Measurements from ENCODE around the gene HHIPL1. TPM values are rescaled to one million over a fixed set of nuclear protein-coding genes. Genes with fewer than 3 reads are reported as not detected.
A peak's percentile ranks its signal among the peaks of the same experiment; 100 is the strongest.

Gene HHIPL1
- polyA plus RNA-seq (2013, experiment 1 of 2) = 1.9 TPM
- 1.9 TPM for polyA plus RNA-seq (2013, experiment 2 of 2)

DNA sequence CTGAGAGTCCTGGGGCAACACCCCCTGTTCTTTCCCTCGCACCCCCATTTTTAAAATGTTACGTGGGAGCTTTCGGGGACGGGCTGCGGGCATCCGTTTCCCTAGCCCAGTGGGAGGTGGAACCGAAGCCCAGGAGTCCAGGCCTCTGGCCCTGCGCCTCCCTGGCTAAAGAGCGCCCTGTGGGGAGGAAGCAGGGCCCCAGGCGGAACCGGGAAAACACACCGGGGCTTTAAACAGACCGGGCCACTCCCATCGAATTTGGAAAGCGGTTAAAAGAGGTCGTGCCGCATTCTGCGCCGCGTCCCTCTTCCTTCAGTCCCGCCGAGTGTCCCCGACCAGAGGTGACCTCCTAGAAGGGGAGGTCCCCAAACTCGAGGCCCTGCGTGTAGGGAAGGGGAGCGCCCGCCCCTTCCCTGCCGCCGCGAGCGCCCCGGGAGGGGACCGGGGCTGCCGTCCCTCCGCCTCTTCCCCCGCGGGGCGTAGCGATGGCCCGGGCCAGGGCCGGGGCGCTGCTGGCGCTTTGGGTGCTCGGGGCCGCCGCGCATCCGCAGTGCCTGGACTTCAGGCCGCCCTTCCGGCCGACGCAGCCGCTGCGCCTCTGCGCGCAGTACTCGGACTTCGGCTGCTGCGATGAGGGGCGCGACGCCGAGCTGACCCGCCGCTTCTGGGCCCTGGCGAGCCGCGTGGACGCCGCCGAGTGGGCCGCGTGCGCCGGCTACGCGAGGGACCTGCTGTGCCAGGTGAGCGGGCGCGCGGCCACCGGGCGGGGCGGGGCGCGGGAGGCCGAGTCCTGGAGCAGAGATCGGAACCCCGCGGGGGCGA is at the start of gene HHIPL1:
Gene HHIPL1 (plus strand): TSS at position 407 of the 822 bp plus-strand sequence. CDS start 79 bp downstream, at position 486.
- Histone ChIP-seq H3K9me3 (ENCODE audit: control insufficient read depth, low read length) (no peaks in the 10 kb centered on the region), H3K4me3 (ENCODE audit: extremely low read depth, insufficient read depth, low read length, poor library complexity, severe bottlenecking) (peak within 1 kb of the TSS; percentile 22), H3K27ac (ENCODE audit: low read depth, low read length, severe bottlenecking) (no peak within 1 kb of the TSS), H3K36me3 (ENCODE audit: control insufficient read depth, insufficient read depth, low read length) (no peaks in the 10 kb centered on the region), H3K4me1 (ENCODE audit: control insufficient read depth, insufficient read depth, low read length, poor library complexity, severe bottlenecking) (no peaks in the 10 kb centered on the region)
- WGBS, 2 experiments (ENCODE audit: insufficient coverage in 2 of 2) = 8 to 9% methylated on average over 77 to 88 of the region's 91 CpGs

DNA sequence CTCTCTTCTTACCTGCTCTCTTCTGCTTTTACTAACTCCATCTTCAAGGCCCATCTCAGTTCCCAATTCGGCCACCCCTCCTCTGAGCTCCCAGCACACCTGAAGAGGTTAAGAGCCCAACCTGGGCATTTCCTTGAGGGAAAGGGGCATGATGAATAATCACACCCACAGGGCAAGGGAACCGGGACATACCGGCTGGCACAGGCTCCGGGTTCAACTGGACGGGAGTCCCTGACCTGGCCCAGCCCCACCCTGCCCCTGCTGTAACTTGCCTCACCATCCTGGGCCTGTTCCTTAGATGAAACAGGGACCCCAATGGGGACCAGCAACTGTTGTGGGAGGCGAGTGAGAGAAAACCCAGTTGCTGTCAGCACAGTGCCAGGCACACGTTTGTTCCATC is 49.4 kb upstream of the HHIPL1 start:
- H3K4me1 ChIP-seq (ENCODE audit: control insufficient read depth, insufficient read depth, low read length, poor library complexity, severe bottlenecking) = peaks cover 22% of the 10 kb centered on the region

DNA sequence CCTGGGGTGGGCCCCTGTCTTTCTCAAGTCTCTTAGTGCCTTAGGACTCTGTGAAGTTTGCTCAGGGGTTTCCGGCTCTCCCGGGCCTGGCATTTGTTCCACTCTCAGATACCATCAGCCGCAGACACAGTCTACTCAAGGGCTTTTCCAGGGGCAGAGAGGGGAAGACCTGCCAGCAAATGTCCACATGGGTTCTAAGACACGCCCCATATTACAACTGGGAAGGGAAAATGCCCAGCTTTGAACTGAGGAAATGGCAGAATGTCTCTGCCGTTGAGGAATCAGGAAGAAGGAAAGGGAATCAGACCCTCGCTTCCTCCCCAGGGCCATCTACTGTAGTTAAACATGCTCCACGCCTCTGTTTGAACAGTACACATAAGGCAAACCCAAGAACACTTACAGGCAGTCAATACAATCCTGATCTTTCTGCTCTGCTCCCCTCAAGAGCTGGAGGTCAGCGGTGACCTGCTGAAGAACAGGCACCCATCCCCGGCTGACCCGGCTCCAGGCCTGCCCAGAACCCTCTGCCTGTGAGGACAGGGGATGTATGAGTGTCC is 48.8 kb upstream of the HHIPL1 start:
- H3K4me3 ChIP-seq (ENCODE audit: extremely low read depth, insufficient read depth, low read length, poor library complexity, severe bottlenecking) = no peak overlapping the region
- no peaks in the 10 kb centered on the region for H3K9me3 ChIP-seq (ENCODE audit: control insufficient read depth, low read length)
- peaks cover 20% of the 10 kb centered on the region for H3K4me1 ChIP-seq (ENCODE audit: control insufficient read depth, insufficient read depth, low read length, poor library complexity, severe bottlenecking)
- 89 to 94% methylated on average over 7 to 10 of the region's 10 CpGs for WGBS, 2 experiments (ENCODE audit: insufficient coverage in 2 of 2)
- no peaks in the 10 kb centered on the region for H3K36me3 ChIP-seq (ENCODE audit: control insufficient read depth, insufficient read depth, low read length)
- no peak overlapping the region for H3K27ac ChIP-seq (ENCODE audit: low read depth, low read length, severe bottlenecking)

More for the DNA sequence above, 49.4 kb upstream of the HHIPL1 start:
- no peak overlapping the region for H3K27ac ChIP-seq (ENCODE audit: low read depth, low read length, severe bottlenecking)
- no peak overlapping the region for H3K4me3 ChIP-seq (ENCODE audit: extremely low read depth, insufficient read depth, low read length, poor library complexity, severe bottlenecking)
- H3K9me3 ChIP-seq (ENCODE audit: control insufficient read depth, low read length) = no peaks in the 10 kb centered on the region
- WGBS, 2 experiments (ENCODE audit: insufficient coverage in 2 of 2) = 89 to 96% methylated on average over 4 to 6 of the region's 7 CpGs
- no peaks in the 10 kb centered on the region for H3K36me3 ChIP-seq (ENCODE audit: control insufficient read depth, insufficient read depth, low read length)

DNA sequence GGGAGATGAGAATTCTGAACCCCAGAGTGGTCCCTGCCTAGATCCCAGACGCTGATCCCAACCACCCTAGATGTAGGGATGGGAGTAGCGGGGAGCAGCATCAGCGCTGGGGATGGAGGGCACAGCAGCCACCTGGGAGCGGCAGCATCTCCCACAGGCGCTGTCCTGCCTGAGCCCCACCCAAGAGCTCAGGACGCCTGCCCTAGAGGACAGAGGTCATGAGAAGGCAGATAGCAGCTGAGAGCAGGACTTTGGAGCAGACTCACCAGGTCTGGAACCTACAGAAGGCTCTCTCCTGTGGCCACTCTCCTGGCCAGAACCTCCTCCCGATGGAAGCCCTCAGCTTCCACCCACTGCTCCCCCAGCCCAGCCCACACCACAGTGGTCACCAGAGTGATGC is 48.2 kb upstream of the HHIPL1 start:
- Histone ChIP-seq H3K9me3 (ENCODE audit: control insufficient read depth, low read length) (no peaks in the 10 kb centered on the region), H3K4me3 (ENCODE audit: extremely low read depth, insufficient read depth, low read length, poor library complexity, severe bottlenecking) (no peak overlapping the region), H3K4me1 (ENCODE audit: control insufficient read depth, insufficient read depth, low read length, poor library complexity, severe bottlenecking) (peaks cover 23% of the 10 kb centered on the region), H3K27ac (ENCODE audit: low read depth, low read length, severe bottlenecking) (no peak overlapping the region), H3K36me3 (ENCODE audit: control insufficient read depth, insufficient read depth, low read length) (no peaks in the 10 kb centered on the region)
- WGBS, 2 experiments (ENCODE audit: insufficient coverage in 2 of 2) = 94 to 96% methylated on average over 6 to 7 of the region's 7 CpGs

DNA sequence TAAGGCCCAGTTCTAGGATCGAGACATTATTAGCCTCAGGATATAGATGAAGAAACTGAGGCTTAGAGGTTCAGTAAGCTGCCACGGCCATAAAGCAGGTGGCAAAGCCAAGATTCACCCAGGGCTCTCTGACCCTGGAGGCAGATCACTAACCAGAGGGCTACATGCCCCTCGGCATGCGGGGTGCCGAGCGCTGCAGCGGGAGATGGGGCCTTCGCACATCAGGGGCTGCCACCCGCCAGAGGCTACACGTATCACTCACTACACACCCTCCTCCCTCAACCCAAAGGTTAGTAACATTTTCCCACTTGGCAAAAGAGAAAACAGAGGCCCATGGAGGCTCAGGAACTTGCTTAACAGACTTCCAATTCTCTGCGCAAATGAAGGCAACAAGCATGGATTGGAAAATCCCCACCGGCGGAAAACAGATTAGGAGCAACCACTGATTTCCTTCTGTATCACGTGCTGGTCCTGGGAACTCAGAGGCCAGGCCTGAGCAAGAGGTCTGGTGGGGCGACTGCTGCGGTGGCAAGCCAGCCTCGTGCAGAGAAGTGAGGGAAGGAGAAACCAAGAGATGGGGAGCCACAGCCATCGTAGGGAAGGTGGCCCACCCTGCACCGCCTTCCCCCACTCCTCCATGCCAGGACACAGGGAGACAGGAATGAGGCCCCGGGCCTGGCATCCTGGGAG is 46.9 kb upstream of the HHIPL1 start:
- H3K4me3 ChIP-seq (ENCODE audit: extremely low read depth, insufficient read depth, low read length, poor library complexity, severe bottlenecking) = no peak overlapping the region
- H3K36me3 ChIP-seq (ENCODE audit: control insufficient read depth, insufficient read depth, low read length) = no peaks in the 10 kb centered on the region
- WGBS, 2 experiments (ENCODE audit: insufficient coverage in 2 of 2) = 90 to 92% methylated on average over 18 of the region's 20 CpGs
- no peaks in the 10 kb centered on the region for H3K9me3 ChIP-seq (ENCODE audit: control insufficient read depth, low read length)
- peaks cover 28% of the 10 kb centered on the region for H3K4me1 ChIP-seq (ENCODE audit: control insufficient read depth, insufficient read depth, low read length, poor library complexity, severe bottlenecking)
- H3K27ac ChIP-seq (ENCODE audit: low read depth, low read length, severe bottlenecking) = no peak overlapping the region

DNA sequence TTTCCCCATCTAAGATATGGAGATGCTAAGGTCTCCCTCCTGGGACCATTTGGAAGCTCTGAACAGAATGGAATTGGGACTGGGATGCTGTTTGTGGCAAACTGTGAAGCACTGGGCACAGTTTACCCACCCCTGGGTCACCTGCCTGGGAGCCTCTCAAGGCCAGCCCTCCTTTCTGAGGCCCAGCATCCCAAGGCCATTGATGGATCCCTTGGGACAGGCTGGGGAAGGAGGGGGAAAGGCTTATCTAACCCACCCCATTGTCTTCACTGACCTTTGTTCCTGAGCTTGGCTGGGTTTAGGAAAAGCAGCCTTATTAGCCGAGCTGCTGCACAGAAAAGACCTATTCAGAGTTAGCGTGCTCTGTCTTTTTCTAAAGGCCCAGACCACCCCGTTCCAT is 46.2 kb upstream of the HHIPL1 start:
- 78 to 85% methylated on average over 3 of the region's 3 CpGs for WGBS, 2 experiments (ENCODE audit: insufficient coverage in 2 of 2)
- Histone ChIP-seq H3K36me3 (ENCODE audit: control insufficient read depth, insufficient read depth, low read length) (no peaks in the 10 kb centered on the region), H3K4me3 (ENCODE audit: extremely low read depth, insufficient read depth, low read length, poor library complexity, severe bottlenecking) (no peak overlapping the region), H3K4me1 (ENCODE audit: control insufficient read depth, insufficient read depth, low read length, poor library complexity, severe bottlenecking) (peaks cover 28% of the 10 kb centered on the region), H3K9me3 (ENCODE audit: control insufficient read depth, low read length) (no peaks in the 10 kb centered on the region), H3K27ac (ENCODE audit: low read depth, low read length, severe bottlenecking) (no peak overlapping the region)

DNA sequence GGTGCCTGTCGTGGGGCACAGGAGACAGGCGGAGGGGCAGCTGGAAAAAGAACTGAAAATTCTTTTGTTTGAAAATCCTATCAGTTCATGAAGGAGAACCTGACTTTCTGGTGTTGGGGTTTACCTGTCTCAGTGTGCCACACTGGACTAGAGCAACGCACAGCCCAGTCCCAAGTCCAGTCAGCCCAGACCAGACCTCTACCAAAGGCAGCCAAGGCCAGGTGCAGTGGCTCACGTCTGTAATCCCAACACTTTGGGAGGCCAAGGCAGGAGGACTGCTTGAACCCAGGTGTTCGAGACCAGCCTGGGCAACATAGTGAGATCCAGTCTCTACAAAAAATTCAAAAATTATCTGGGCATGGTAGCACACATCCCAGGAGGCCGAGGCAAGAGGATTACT is 45.5 kb upstream of the HHIPL1 start:
- 84 to 96% methylated on average over 4 to 5 of the region's 6 CpGs for WGBS, 2 experiments (ENCODE audit: insufficient coverage in 2 of 2)
- no peak overlapping the region for H3K4me3 ChIP-seq (ENCODE audit: extremely low read depth, insufficient read depth, low read length, poor library complexity, severe bottlenecking)
- peaks cover 28% of the 10 kb centered on the region for H3K4me1 ChIP-seq (ENCODE audit: control insufficient read depth, insufficient read depth, low read length, poor library complexity, severe bottlenecking)
- no peak overlapping the region for H3K27ac ChIP-seq (ENCODE audit: low read depth, low read length, severe bottlenecking)
- no peaks in the 10 kb centered on the region for H3K36me3 ChIP-seq (ENCODE audit: control insufficient read depth, insufficient read depth, low read length)
- H3K9me3 ChIP-seq (ENCODE audit: control insufficient read depth, low read length) = no peaks in the 10 kb centered on the region

DNA sequence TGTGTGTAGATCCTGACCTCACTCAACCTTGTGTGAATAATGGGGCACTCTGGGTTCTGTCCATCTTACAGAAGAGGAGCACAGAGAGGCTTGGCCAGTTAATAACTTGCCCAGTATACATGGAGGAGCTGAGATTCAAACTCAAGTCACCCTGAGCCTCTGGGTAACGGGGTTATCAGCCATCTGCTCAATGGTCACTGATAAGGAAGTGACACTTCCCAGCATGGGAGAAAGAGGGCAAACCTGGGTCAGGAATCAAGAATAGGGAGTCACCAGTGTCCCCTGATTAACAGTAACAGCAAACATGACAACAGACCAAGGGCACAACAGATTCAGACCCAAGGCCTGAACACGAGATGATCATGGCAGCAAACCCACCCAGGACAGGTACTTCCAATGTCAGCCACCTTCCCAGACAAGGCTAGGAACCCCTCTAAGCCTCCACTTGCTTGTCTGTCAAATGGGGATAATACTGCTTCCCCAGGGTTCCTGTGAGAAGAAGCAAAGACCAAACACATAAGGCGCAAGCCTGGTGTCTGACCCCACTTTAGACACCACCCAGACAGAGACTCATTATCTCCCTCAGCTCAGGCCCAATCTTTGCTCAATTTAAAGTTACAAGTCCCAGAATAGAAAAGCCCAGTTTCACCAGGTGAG is 44.6 kb upstream of the HHIPL1 start:
- WGBS, 2 experiments (ENCODE audit: insufficient coverage in 2 of 2) = 73 to 96% methylated on average over 3 of the region's 3 CpGs
- H3K4me3 ChIP-seq (ENCODE audit: extremely low read depth, insufficient read depth, low read length, poor library complexity, severe bottlenecking) = no peak overlapping the region

DNA sequence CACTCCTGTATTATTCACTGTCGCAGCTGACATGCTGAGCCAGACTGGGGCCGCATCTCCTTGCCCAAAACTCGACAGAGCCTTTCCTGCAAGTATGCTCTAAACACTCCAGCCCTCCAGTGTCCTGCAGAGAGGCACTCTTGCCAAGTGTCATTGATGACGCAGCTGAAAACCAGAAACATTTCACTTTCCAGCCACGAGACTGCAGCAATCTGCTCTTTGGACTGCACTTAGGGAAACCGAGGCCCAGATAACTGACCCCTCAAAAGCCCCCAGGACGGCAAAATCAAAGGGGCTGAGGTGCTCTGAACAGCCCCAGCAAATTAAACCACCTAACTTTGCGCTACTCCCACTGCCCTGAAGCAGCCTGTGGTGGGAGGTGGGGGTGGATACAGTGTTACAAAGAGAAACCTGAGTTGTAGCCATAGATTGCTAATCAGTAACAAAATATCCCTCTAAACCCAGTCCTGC is 43.5 kb upstream of the HHIPL1 start:
- Histone ChIP-seq H3K9me3 (ENCODE audit: control insufficient read depth, low read length) (no peaks in the 10 kb centered on the region), H3K36me3 (ENCODE audit: control insufficient read depth, insufficient read depth, low read length) (no peaks in the 10 kb centered on the region), H3K4me3 (ENCODE audit: extremely low read depth, insufficient read depth, low read length, poor library complexity, severe bottlenecking) (peak overlapping the region; percentile 40), H3K4me1 (ENCODE audit: control insufficient read depth, insufficient read depth, low read length, poor library complexity, severe bottlenecking) (peaks cover 30% of the 10 kb centered on the region), H3K27ac (ENCODE audit: low read depth, low read length, severe bottlenecking) (no peak overlapping the region)
- WGBS, 2 experiments (ENCODE audit: insufficient coverage in 2 of 2) = 45 to 63% methylated on average over 5 to 7 of the region's 8 CpGs

More for the DNA sequence above, 44.6 kb upstream of the HHIPL1 start:
- Histone ChIP-seq H3K9me3 (ENCODE audit: control insufficient read depth, low read length) (no peaks in the 10 kb centered on the region), H3K27ac (ENCODE audit: low read depth, low read length, severe bottlenecking) (no peak overlapping the region), H3K4me1 (ENCODE audit: control insufficient read depth, insufficient read depth, low read length, poor library complexity, severe bottlenecking) (peaks cover 28% of the 10 kb centered on the region), H3K36me3 (ENCODE audit: control insufficient read depth, insufficient read depth, low read length) (no peaks in the 10 kb centered on the region)

DNA sequence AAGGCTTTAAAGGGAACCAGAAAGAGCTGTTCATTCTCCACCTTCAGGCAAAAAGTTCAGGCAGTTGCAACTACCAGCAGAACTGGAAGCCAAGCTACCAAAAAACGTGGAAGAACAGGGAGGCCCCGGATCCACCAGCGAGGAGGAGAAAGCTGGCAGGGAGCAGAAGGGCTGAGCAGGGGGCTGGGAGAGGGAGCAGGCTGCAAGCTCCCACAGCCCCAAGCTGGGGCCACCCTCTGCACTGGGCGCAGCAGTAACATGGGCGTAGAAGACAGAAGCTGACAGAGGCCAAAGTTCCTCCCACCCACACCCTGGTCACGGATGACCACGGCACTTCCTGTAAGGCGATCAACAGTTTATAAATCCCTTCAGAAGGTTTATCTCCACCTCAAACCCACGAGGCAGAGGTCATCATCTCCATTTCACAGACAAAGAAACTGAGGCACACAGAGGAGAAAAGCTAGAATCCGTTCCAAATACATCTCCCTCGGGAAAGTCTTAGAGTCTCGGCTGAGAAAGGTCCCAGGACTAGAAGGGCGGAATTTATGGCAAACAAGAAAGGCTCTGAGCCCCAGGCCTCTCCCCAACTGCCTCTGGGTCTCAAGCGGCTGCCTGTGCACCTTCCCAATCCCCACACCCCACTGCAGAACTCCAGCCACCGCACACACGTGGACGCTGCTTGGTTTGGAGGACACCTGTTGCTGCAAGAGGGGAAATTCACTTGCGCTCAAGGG is 42.7 kb upstream of the HHIPL1 start:
- no peaks in the 10 kb centered on the region for H3K9me3 ChIP-seq (ENCODE audit: control insufficient read depth, low read length)
- 32 to 33% methylated on average over 10 to 18 of the region's 18 CpGs for WGBS, 2 experiments (ENCODE audit: insufficient coverage in 2 of 2)
- H3K4me1 ChIP-seq (ENCODE audit: control insufficient read depth, insufficient read depth, low read length, poor library complexity, severe bottlenecking) = peaks cover 26% of the 10 kb centered on the region
- peak overlapping the region; percentile 40 for H3K4me3 ChIP-seq (ENCODE audit: extremely low read depth, insufficient read depth, low read length, poor library complexity, severe bottlenecking)
- H3K36me3 ChIP-seq (ENCODE audit: control insufficient read depth, insufficient read depth, low read length) = no peaks in the 10 kb centered on the region
- no peak overlapping the region for H3K27ac ChIP-seq (ENCODE audit: low read depth, low read length, severe bottlenecking)

All from mesodermal cell (in vitro differentiated cells).